Upper lobe of left lung (tissue), 6 donors: ENCODE data around the gene ETNPPL. TPM values are rescaled to one million over a fixed set of nuclear protein-coding genes. Genes with fewer than 3 reads are reported as not detected.
A peak's percentile ranks its signal among the peaks of the same experiment; 100 is the strongest.

Source experiments
- ATAC-seq, 2 donors: fragments of 200-7000 bp; cut with Tn5 transposase; one replicate each; pipeline ENCODE4 v1.9.1; 2022; ENCODE audit warnings: mild to moderate bottlenecking in 2 of 2, moderate library complexity in 2 of 2; ENCODE audit not compliant: low FRiP score in 2 of 2
- DNase-seq, 2 donors: peaks; one replicate each; pipeline ENCODE4 v3.0.0-alpha.2; 2019 to 2020
- H3K27ac ChIP-seq, 4 donors: fragments of 200-600 bp; sonication (generic); one replicate each; pipeline ENCODE4 v1.5.1; 2016 to 2019
- H3K27me3 ChIP-seq, 4 donors: fragments of 200-600 bp; sonication (generic); one replicate each; pipeline ENCODE4 v1.5.1; 2017 to 2019
- H3K36me3 ChIP-seq, 4 donors: fragments of 200-600 bp; sonication (generic); one replicate each; pipeline ENCODE4 v1.5.1; 2016 to 2019
- H3K4me1 ChIP-seq, 4 donors: fragments of 200-600 bp; sonication (generic); one replicate each; pipeline ENCODE4 v1.5.1; 2018 to 2019
- H3K4me3 ChIP-seq, 4 donors: fragments of 200-600 bp; sonication (generic); one replicate each; pipeline ENCODE4 v1.5.1; 2017 to 2019; ENCODE audit warnings: mild to moderate bottlenecking in 2 of 4, moderate library complexity in 1 of 4
- H3K9me3 ChIP-seq, 4 donors: fragments of 200-600 bp; sonication (generic); one replicate each; pipeline ENCODE4 v1.5.1; 2018 to 2019
- CTCF ChIP-seq, 6 experiments: fragments of 450-650 bp in 4 of 6; fragments of 200-600 bp in 2 of 6; sonication (generic) in 2 of 6; IDR thresholded peaks; one replicate each; pipeline ENCODE4 v1.5.1; 2016 to 2019; ENCODE audit warnings: antibody characterized with exemption in 6 of 6
- EP300 ChIP-seq, 4 donors: sonication (generic); formaldehyde crosslinking; IDR thresholded peaks; one replicate each; pipeline ENCODE4 v1.5.1; 2017; ENCODE audit warnings: antibody characterized with exemption in 4 of 4, control low read depth in 2 of 4
- POLR2A ChIP-seq, 4 donors: fragments of 450-650 bp; IDR thresholded peaks; one replicate each; pipeline ENCODE4 v1.5.1; 2016 to 2017; ENCODE audit warnings: antibody characterized with exemption in 4 of 4, mild to moderate bottlenecking in 2 of 4
- POLR2AphosphoS5 ChIP-seq, 2 donors: sonication (generic); formaldehyde crosslinking; IDR thresholded peaks; one replicate each; pipeline ENCODE4 v1.5.1; 2017; ENCODE audit warnings: antibody characterized with exemption in 2 of 2
- WGBS, 2 donors: methylation state at CpG; one replicate each; pipeline ENCODE4 v1.1.5; 2017 to 2018; 5-methylcytosine and 5-hydroxymethylcytosine counted together
- total RNA-seq, 6 donors: library from RNA; depleted of rRNA in 4 of 6; stranded (reverse); fragments of >200 nt in 4 of 6; gene quantifications; one replicate each; pipeline versions ENCODE4 v1.1.0 to v1.2.1, GENCODE V29; 2016 to 2021
- donor health status: DM: no; HTN: no; CAD: no; lungs with moderate emphysema.
- donor health status: DM: no; HTN: yes; CAD: no; lungs with severe emphysema.

The ETNPPL gene
- total RNA-seq, 6 donors from 2014 or later = not detected

GRCh38 chr4:108763986-108764385, 1.1 kb upstream of the ETNPPL start:
- Histone ChIP-seq H3K4me3 (no peak overlapping the region), H3K4me1 (peaks cover 11 to 15% (median 13%) of the 10 kb centered on the region in 4 donors), H3K27ac (no peak overlapping the region), H3K36me3 (no peaks in the 10 kb centered on the region), H3K27me3 (peaks cover 0 to 10% (median 5%) of the 10 kb centered on the region in 4 donors), H3K9me3 (peaks cover 0 to 6% (median 4%) of the 10 kb centered on the region in 4 donors)
- 94 to 96% methylated on average over 4 of the region's 4 CpGs for WGBS, 2 donors
- no peak for ATAC-seq
- TF ChIP-seq POLR2AphosphoS5 (IDR thresholded peaks at IDR 0.05) = no peak
- TF ChIP-seq POLR2A (IDR thresholded peaks at IDR 0.05) = no peak
- no peak for TF ChIP-seq CTCF (IDR thresholded peaks at IDR 0.05)
- TF ChIP-seq EP300 (IDR thresholded peaks at IDR 0.05) = no peak
- no peak for DNase-seq

GRCh38 chr4:108763226-108763593, 357 bp upstream of the ETNPPL start:
- TF ChIP-seq POLR2AphosphoS5 (IDR thresholded peaks at IDR 0.05) = no peak
- no peak for TF ChIP-seq EP300 (IDR thresholded peaks at IDR 0.05)
- TF ChIP-seq POLR2A (IDR thresholded peaks at IDR 0.05) = no peak
- TF ChIP-seq CTCF (IDR thresholded peaks at IDR 0.05) = no peak
- WGBS, 2 donors = 22 to 36% methylated on average over 11 of the region's 11 CpGs
- Histone ChIP-seq H3K36me3 (no peaks in the 10 kb centered on the region), H3K4me3 (peak overlapping the region; percentile 4 to 55 (median 42)), H3K27ac (no peak overlapping the region), H3K4me1 (peaks cover 11 to 15% (median 13%) of the 10 kb centered on the region in 4 donors), H3K9me3 (peaks cover 0 to 6% (median 4%) of the 10 kb centered on the region in 4 donors), H3K27me3 (peaks cover 0 to 10% (median 5%) of the 10 kb centered on the region in 4 donors)
- DNase-seq = no peak
- ATAC-seq = peak in 1 of 2 donors; percentile 14

- DNase-seq = peak in 1 of 2 donors; percentile 43
- no peaks in the 10 kb centered on the region for H3K36me3 ChIP-seq
- WGBS, 2 donors = 87 to 89% methylated on average over 9 of the region's 9 CpGs
Observed at GRCh38 chr4:108758498-108758897, 4.4 kb downstream of the ETNPPL start.

GRCh38 chr4:108754327-108754726, 8.5 kb downstream of the ETNPPL start:
- no peak for ATAC-seq
- TF ChIP-seq CTCF (IDR thresholded peaks at IDR 0.05) (no peak), POLR2AphosphoS5 (IDR thresholded peaks at IDR 0.05) (no peak), POLR2A (IDR thresholded peaks at IDR 0.05) (no peak), EP300 (IDR thresholded peaks at IDR 0.05) (no peak)
- no peaks in the 10 kb centered on the region for H3K27me3 ChIP-seq
- H3K9me3 ChIP-seq = no peaks in the 10 kb centered on the region
- H3K4me1 ChIP-seq = no peaks in the 10 kb centered on the region
- no peaks in the 10 kb centered on the region for H3K36me3 ChIP-seq
- H3K4me3 ChIP-seq = no peak overlapping the region
- DNase-seq = no peak
- H3K27ac ChIP-seq = no peak overlapping the region

More at GRCh38 chr4:108758498-108758897, 4.4 kb downstream of the ETNPPL start:
- ATAC-seq = no peak
- Histone ChIP-seq H3K4me1 (peaks cover 11 to 15% (median 13%) of the 10 kb centered on the region in 4 donors), H3K27ac (no peak overlapping the region), H3K27me3 (peaks cover 0 to 10% (median 5%) of the 10 kb centered on the region in 4 donors), H3K4me3 (no peak overlapping the region), H3K9me3 (no peaks in the 10 kb centered on the region)
- TF ChIP-seq POLR2AphosphoS5 (IDR thresholded peaks at IDR 0.05) (no peak), POLR2A (IDR thresholded peaks at IDR 0.05) (no peak), CTCF (IDR thresholded peaks at IDR 0.05) (no peak), EP300 (IDR thresholded peaks at IDR 0.05) (no peak)

GRCh38 chr4:108751321-108751720, 11.5 kb downstream of the ETNPPL start:
- 77 to 80% methylated on average over 3 of the region's 3 CpGs for WGBS, 2 donors
- Histone ChIP-seq H3K27ac (no peak overlapping the region), H3K36me3 (no peaks in the 10 kb centered on the region), H3K4me1 (no peaks in the 10 kb centered on the region), H3K9me3 (no peaks in the 10 kb centered on the region), H3K4me3 (no peak overlapping the region), H3K27me3 (no peaks in the 10 kb centered on the region)
- ATAC-seq = no peak
- TF ChIP-seq EP300 (IDR thresholded peaks at IDR 0.05) = no peak
- no peak for TF ChIP-seq POLR2AphosphoS5 (IDR thresholded peaks at IDR 0.05)
- TF ChIP-seq CTCF (IDR thresholded peaks at IDR 0.05) = no peak
- no peak for TF ChIP-seq POLR2A (IDR thresholded peaks at IDR 0.05)
- no peak for DNase-seq
